HK-2 (cell line): ENCODE results near the gene ETFDH.
"Not testable (repeated sequence)": the region's sequence is repeated elsewhere in the genome, so short reads cannot be mapped to it uniquely, and the experiment has no call there.

Source experiments
- DNase-seq: peaks from one replicate; pipeline ENCODE4 v3.0.0-alpha.2; 2018; ENCODE audit not compliant: unreplicated experiment

ETFDH gene

DNA sequence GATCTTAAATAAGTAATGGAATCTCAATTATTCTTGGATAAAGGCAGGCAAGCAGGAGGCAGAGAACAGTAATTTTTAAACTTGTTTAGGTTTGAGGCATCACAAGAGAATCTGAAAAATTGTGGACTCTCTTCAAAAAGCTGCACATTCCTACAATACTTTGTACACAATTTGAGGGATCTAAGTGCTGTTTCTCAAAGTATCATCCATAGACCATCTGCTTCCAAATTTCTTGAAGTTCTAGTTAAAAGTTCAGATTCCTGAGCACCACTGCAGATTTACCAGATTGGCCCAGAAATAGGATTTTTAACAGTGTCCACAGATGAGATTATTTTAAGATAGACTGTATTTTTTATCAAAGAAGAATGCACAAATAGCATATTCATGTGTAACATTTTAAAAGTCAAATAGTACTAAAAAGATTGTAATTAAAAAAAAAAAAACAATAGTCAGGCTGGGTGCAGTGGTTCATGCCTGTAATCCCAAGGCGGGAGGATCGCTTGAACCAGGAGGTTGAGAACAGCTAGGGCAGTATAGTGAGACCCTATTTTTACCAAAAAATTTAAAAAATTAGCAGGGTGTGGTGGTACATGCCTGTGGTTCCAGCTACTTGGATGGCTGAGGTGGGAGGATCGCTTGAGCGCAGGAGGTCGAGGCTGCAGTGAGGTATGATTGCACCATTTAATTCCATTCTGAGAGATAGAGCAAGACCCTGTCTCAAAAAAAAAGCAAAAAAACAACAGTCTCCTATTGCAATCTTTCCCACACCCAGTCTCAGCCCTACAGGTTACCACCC is 82.5 kb downstream of the ETFDH start:
- DNase-seq = no peak

DNA sequence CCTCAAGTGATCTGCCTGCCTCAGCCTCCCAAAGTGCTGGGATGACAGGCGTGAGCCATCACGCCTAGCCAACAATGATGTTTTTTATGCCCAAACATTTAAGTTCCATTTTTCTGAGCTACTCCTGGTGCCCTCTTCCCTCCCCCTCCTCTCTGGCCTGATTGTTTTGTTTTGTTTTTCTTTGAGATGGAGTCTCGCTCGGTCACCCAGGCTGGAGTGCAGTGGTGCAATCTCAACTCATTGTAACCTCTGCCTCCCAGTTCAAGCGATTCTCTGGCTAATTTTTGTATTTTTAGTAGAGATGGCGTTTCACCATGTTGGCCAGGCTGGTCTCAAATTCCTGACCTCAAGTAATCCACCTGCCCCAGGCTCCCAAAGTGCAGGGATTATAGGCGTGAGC is 83.7 kb downstream of the ETFDH start:
- DNase-seq = not testable (repeated sequence)

DNA sequence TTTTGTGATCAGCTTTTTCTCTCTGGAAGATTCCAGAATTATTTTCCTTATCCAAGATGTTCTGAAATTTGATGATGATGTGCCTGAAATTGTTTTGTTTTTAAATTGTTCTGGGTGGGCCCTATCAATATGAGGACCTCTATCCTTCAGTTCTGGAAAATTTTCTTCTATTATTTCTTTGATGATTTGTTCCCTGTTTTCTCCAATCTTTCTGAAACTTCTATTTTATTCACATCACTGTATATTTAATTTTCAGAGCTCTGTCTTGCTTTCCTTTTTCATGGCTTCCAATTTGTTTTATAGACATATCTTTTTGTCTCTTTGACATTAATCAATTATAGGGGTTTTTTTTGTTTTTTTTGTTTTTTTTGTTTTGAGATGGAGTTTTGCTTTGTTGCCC is 84.5 kb downstream of the ETFDH start:
- no peak for DNase-seq

DNA sequence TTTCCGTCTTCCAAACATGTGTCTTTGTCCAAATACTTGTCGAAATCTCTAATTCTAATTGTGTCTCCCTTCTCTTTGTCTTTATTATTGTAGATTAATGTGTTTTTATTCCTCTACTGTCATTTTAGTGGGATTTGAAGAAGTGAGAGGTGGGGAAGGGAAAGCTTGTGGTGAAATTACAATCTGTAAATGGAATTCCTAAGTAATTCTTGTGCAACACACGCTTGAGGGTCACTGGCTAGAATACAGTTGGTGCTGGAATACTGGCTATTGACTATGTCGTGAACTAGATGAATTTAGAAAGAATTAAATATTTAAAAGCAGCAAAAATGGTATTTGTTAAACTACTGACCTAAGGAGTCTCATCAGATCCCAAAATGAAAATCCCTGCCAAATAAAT is 86.0 kb downstream of the ETFDH start:
- DNase-seq = no peak

DNA sequence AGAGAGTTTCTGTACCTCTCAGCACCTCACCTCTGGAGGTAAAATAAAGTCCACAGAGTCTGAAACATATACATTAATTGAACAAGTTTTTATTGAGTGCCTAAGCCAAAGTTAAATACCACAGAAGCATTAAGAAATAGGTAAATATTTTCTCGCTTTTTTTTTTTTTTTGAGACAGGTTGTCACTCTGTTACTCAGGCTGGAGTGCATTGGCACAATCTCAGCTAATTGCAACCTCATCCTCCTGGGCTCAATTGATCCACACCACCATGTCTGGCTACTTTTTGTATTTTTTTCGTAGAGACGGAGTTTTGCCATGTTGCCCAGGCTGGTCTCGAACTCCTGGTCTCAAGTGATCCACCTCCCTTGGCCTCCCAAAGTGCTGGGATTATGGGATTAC is 86.6 kb downstream of the ETFDH start:
- DNase-seq = no peak
